Esophagus squamous epithelium (tissue), 4 donors: ENCODE data around the gene DENND1A.

Experiments
- CTCF ChIP-seq, 6 experiments: fragments of 450-650 bp in 4 of 6; fragments of 200-600 bp in 2 of 6; sonication (generic) in 2 of 6; IDR thresholded peaks; one replicate each; pipeline ENCODE4 v1.5.1; 2016 to 2019; ENCODE audit warnings: antibody characterized with exemption in 6 of 6, mild to moderate bottlenecking in 4 of 6, moderate library complexity in 4 of 6
- POLR2A ChIP-seq, 4 donors: fragments of 450-650 bp; IDR thresholded peaks; one replicate each; pipeline ENCODE4 v1.6.1; 2017; ENCODE audit warnings: antibody characterized with exemption in 4 of 4, mild to moderate bottlenecking in 4 of 4, moderate library complexity in 3 of 4

DNA sequence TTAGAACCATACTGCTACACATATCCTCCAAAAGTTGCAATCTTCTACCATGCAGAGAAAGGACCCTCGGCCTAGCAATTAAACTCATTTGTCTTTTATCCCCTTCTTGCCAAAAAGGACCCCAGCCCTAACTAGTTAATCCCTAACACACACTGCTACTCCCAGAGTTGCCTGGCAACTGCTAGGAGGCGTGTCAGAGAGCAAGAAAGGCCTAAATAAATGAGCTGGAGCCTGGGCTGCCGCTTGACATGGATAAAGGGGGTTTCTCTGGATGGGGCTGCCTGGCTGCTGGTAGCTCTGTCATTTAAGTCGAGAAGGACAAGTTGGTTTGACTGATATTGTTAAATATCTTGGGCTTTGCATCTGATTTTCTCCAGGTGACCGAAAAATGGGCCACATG is 379.1 kb downstream of the DENND1A start:
- no peak for TF ChIP-seq CTCF (IDR thresholded peaks at IDR 0.05)
- no peak for TF ChIP-seq POLR2A (IDR thresholded peaks at IDR 0.05)
